Stimulated activated effector memory CD8-positive, alpha-beta T cell treated with anti-CD3 and anti-CD28 coated beads, Interleukin-12 subunit alpha, Interleukin-12 subunit beta, amount 100 ng/mL, for 72 hours (primary cell): Measurements from ENCODE around the gene FAM83D.
"Not testable (repeated sequence)": the region's sequence is repeated elsewhere in the genome, so short reads cannot be mapped to it uniquely, and the experiment has no call there.

Source experiments
- ATAC-seq: fragments of 150-1000 bp; cut with Tn5 transposase; 2 replicates; pipeline ENCODE4 v1.10.0; 2021
- DNase-seq, 2 donors: peaks; one replicate each; pipeline ENCODE4 v3.0.0; 2021 to 2022; ENCODE audit warnings: low spot score in 2 of 2
- H3K27ac Mint-ChIP-seq: one replicate; pipeline ENCODE4 v1.8.0; 2022; ENCODE audit warnings: mild to moderate bottlenecking, mixed read lengths
- H3K36me3 Mint-ChIP-seq: one replicate; pipeline ENCODE4 v1.8.0; 2022; ENCODE audit warnings: mild to moderate bottlenecking, mixed read lengths
- H3K4me1 Mint-ChIP-seq: one replicate; pipeline ENCODE4 v1.8.0; 2022; ENCODE audit warnings: mixed read lengths
- H3K4me3 Mint-ChIP-seq: one replicate; pipeline ENCODE4 v1.8.0; 2022; ENCODE audit warnings: mild to moderate bottlenecking, mixed read lengths
- H3K9me3 Mint-ChIP-seq: one replicate; pipeline ENCODE4 v1.8.0; 2022; ENCODE audit warnings: mixed read lengths

Gene FAM83D

GRCh38 chr20:38940644-38941043 is 14.4 kb downstream of the FAM83D start:
- ATAC-seq (no peak), DNase-seq (no peak)
- H3K27ac Mint-ChIP-seq: peak overlapping the region; percentile 74
- H3K4me3 Mint-ChIP-seq: no peak overlapping the region
- no peaks in the 10 kb centered on the region for H3K9me3 Mint-ChIP-seq
- H3K36me3 Mint-ChIP-seq: peaks cover 47% of the 10 kb centered on the region
- H3K4me1 Mint-ChIP-seq: peaks cover 10% of the 10 kb centered on the region

- Mint-ChIP-seq H3K27ac (peak overlapping the region; percentile 74), H3K4me3 (no peak overlapping the region), H3K4me1 (peaks cover 10% of the 10 kb centered on the region), H3K36me3 (peaks cover 58% of the 10 kb centered on the region), H3K9me3 (no peaks in the 10 kb centered on the region)
- ATAC-seq: no peak
- DNase-seq: no peak
These were observed 15.6 kb downstream of the FAM83D start for GRCh38 chr20:38941726-38942389.

GRCh38 chr20:38945012-38945411 is 18.8 kb downstream of the FAM83D start:
- Mint-ChIP-seq H3K4me1 (peaks cover 10% of the 10 kb centered on the region), H3K9me3 (no peaks in the 10 kb centered on the region), H3K4me3 (no peak overlapping the region), H3K27ac (no peak overlapping the region), H3K36me3 (peaks cover 70% of the 10 kb centered on the region)
- DNase-seq (no peak), ATAC-seq (no peak)

- Mint-ChIP-seq H3K4me1 (no peaks in the 10 kb centered on the region), H3K4me3 (no peak overlapping the region), H3K36me3 (peaks cover 57% of the 10 kb centered on the region), H3K27ac (no peak overlapping the region), H3K9me3 (no peaks in the 10 kb centered on the region)
- ATAC-seq (no peak), DNase-seq (no peak)
These were observed 20.6 kb downstream of the FAM83D start for GRCh38 chr20:38946836-38947235.

GRCh38 chr20:38947931-38948362 is 21.7 kb downstream of the FAM83D start:
- peaks cover 56% of the 10 kb centered on the region for H3K36me3 Mint-ChIP-seq
- no peak for DNase-seq
- H3K4me1 Mint-ChIP-seq: no peaks in the 10 kb centered on the region
- no peak overlapping the region for H3K27ac Mint-ChIP-seq
- no peak for ATAC-seq
- no peaks in the 10 kb centered on the region for H3K9me3 Mint-ChIP-seq
- no peak overlapping the region for H3K4me3 Mint-ChIP-seq

- DNase-seq: no peak
- Mint-ChIP-seq H3K9me3 (no peaks in the 10 kb centered on the region), H3K4me3 (no peak overlapping the region), H3K27ac (peak overlapping the region; percentile 45), H3K4me1 (no peaks in the 10 kb centered on the region), H3K36me3 (peaks cover 33% of the 10 kb centered on the region)
- ATAC-seq: no peak
These were observed 24.0 kb downstream of the FAM83D start for GRCh38 chr20:38950254-38950653.

- no peak overlapping the region for H3K4me3 Mint-ChIP-seq
- H3K36me3 Mint-ChIP-seq: peaks cover 22% of the 10 kb centered on the region
- no peaks in the 10 kb centered on the region for H3K4me1 Mint-ChIP-seq
- H3K27ac Mint-ChIP-seq: peak overlapping the region; percentile 56
- ATAC-seq (no peak), DNase-seq (no peak)
- no peaks in the 10 kb centered on the region for H3K9me3 Mint-ChIP-seq
These were observed 25.4 kb downstream of the FAM83D start for GRCh38 chr20:38951611-38952010.

GRCh38 chr20:38952153-38952552 is 25.9 kb downstream of the FAM83D start:
- Mint-ChIP-seq H3K9me3 (no peaks in the 10 kb centered on the region), H3K4me3 (no peak overlapping the region), H3K4me1 (no peaks in the 10 kb centered on the region), H3K27ac (peak overlapping the region; percentile 56), H3K36me3 (peaks cover 21% of the 10 kb centered on the region)
- DNase-seq: no peak
- ATAC-seq: no peak

GRCh38 chr20:38953630-38954340 is 27.6 kb downstream of the FAM83D start:
- Mint-ChIP-seq H3K4me1 (no peaks in the 10 kb centered on the region), H3K27ac (peak overlapping the region; percentile 40), H3K36me3 (peaks cover 21% of the 10 kb centered on the region), H3K9me3 (no peaks in the 10 kb centered on the region), H3K4me3 (no peak overlapping the region)
- DNase-seq: no peak
- no peak for ATAC-seq

GRCh38 chr20:38957235-38957876 is 31.1 kb downstream of the FAM83D start:
- ATAC-seq (no peak), DNase-seq (peak in 1 of 2 donors; percentile 33)
- Mint-ChIP-seq H3K9me3 (peaks cover 5% of the 10 kb centered on the region), H3K27ac (no peak overlapping the region), H3K4me1 (peaks cover 12% of the 10 kb centered on the region), H3K4me3 (no peak overlapping the region), H3K36me3 (peaks cover 15% of the 10 kb centered on the region)

- DNase-seq (no peak), ATAC-seq (no peak)
- Mint-ChIP-seq H3K4me1 (peaks cover 16% of the 10 kb centered on the region), H3K4me3 (no peak overlapping the region), H3K9me3 (peaks cover 5% of the 10 kb centered on the region), H3K27ac (no peak overlapping the region), H3K36me3 (peaks cover 17% of the 10 kb centered on the region)
These were observed 31.8 kb downstream of the FAM83D start for GRCh38 chr20:38957915-38958485.

- H3K27ac Mint-ChIP-seq, ATAC-seq, H3K9me3 Mint-ChIP-seq, H3K4me3 Mint-ChIP-seq: not testable (repeated sequence)
- DNase-seq: peak in 1 of 2 donors; percentile 37
- H3K36me3 Mint-ChIP-seq: peaks cover 25% of the 10 kb centered on the region
- H3K4me1 Mint-ChIP-seq: peaks cover 30% of the 10 kb centered on the region
These were observed 34.0 kb downstream of the FAM83D start for GRCh38 chr20:38960187-38960687.

GRCh38 chr20:38961530-38962043 is 35.4 kb downstream of the FAM83D start:
- peak overlapping the region; percentile 90 for H3K4me3 Mint-ChIP-seq
- ATAC-seq: no peak
- peak overlapping the region; percentile 98 for H3K27ac Mint-ChIP-seq
- peaks cover 25% of the 10 kb centered on the region for H3K36me3 Mint-ChIP-seq
- peaks cover 5% of the 10 kb centered on the region for H3K9me3 Mint-ChIP-seq
- DNase-seq: peak in 1 of 2 donors; percentile 42
- peaks cover 30% of the 10 kb centered on the region for H3K4me1 Mint-ChIP-seq

- peaks cover 30% of the 10 kb centered on the region for H3K4me1 Mint-ChIP-seq
- H3K36me3 Mint-ChIP-seq: peaks cover 25% of the 10 kb centered on the region
- peak; percentile 94 to 99 for DNase-seq
- peaks cover 5% of the 10 kb centered on the region for H3K9me3 Mint-ChIP-seq
- peak within 1 kb of the TSS; percentile 90 for H3K4me3 Mint-ChIP-seq
- peak within 1 kb of the TSS; percentile 98 for H3K27ac Mint-ChIP-seq
- ATAC-seq: peak; percentile 99
These were observed 36.1 kb downstream of the FAM83D start, which contains the start of gene DHX35 for GRCh38 chr20:38962044-38962927. DHX35 (plus strand) TSS chr20:38962344; CDS start chr20:38962368, 24 bp downstream.
